ENCODE data around the gene TMEM245. TPM values are rescaled to one million over a fixed set of nuclear protein-coding genes. Genes with fewer than 3 reads are reported as not detected.

TMEM245 gene
- polyA plus RNA-seq, 1 experiment = 30.4 TPM

DNA sequence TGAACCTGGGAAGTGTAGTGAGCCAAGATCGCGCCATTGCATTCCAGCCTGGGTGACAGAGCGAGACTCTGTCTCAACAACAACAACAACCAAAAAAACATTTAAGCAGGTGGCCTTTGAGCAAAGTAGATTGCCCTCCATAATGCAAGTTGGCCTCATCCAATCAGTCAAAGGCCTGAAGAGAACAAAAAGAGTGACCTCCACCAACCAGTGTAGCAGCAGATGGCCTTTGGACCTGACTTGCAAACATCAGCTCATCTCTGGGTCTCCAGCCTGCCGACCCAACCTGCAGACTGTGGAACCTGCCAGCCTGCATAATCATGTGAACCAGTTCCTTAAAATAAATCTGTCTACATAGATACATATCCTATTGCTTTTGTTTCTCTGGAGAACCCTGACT lies 39.8 kb upstream of the TMEM245 start:
- ChIA-PET POLR2A (no interaction called here), CTCF (interaction anchor here (2.6 kb wide), 1 partner anchor 24 kb away, joined by 9 read pairs; no protein-coding TSS in a partner anchor)
- Histone ChIP-seq H3K27me3 (ENCODE audit: control insufficient read depth, insufficient read depth, low read length) (peaks cover 2% of the 10 kb centered on the region), H3K4me3 (ENCODE audit: low read depth, low read length) (no peak overlapping the region), H3K36me3 (ENCODE audit: control insufficient read depth, insufficient read depth, low read length) (no peaks in the 10 kb centered on the region)
- TF ChIP-seq, protein P1, sequence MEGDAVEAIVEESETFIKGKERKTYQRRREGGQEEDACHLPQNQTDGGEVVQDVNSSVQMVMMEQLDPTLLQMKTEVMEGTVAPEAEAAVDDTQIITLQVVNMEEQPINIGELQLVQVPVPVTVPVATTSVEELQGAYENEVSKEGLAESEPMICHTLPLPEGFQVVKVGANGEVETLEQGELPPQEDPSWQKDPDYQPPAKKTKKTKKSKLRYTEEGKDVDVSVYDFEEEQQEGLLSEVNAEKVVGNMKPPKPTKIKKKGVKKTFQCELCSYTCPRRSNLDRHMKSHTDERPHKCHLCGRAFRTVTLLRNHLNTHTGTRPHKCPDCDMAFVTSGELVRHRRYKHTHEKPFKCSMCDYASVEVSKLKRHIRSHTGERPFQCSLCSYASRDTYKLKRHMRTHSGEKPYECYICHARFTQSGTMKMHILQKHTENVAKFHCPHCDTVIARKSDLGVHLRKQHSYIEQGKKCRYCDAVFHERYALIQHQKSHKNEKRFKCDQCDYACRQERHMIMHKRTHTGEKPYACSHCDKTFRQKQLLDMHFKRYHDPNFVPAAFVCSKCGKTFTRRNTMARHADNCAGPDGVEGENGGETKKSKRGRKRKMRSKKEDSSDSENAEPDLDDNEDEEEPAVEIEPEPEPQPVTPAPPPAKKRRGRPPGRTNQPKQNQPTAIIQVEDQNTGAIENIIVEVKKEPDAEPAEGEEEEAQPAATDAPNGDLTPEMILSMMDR (IDR thresholded peaks at IDR 0.05; ENCODE audit: insufficient read depth, low read depth, low read length) = no peak
- DNase-seq (ENCODE audit: low read depth) = no peak

DNA sequence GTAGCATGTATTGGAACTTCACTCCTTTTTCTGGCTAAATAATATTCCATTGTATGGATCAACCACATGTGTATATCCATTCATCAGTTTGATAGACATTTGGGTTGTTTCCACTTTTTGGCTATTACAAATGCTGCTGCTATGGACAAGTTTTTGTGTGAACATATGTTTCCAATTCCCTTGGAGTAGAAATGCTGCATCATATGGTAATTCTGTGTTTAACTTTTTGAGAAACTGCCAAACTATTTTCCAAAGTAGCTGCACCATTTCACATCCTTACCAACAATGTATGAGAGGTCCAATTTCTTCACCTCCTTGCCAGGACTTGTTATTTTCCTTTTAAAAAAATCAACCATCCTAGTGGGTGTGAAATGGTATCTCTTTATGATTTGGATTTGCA lies 38.9 kb upstream of the TMEM245 start:
- no peak for DNase-seq (ENCODE audit: low read depth)
- CTCF ChIA-PET = interaction anchor here (2.6 kb wide), 1 partner anchor 25 kb away, joined by 9 read pairs; no protein-coding TSS in a partner anchor
- Histone ChIP-seq H3K4me3 (ENCODE audit: low read depth, low read length) (no peak overlapping the region), H3K27me3 (ENCODE audit: control insufficient read depth, insufficient read depth, low read length) (peaks cover 2% of the 10 kb centered on the region; the same call in 1 of the 2 replicates), H3K36me3 (ENCODE audit: control insufficient read depth, insufficient read depth, low read length) (no peaks in the 10 kb centered on the region)
- POLR2A ChIA-PET = no interaction called here
- TF ChIP-seq, protein P1 (IDR thresholded peaks at IDR 0.05; ENCODE audit: insufficient read depth, low read depth, low read length) = no peak

DNA sequence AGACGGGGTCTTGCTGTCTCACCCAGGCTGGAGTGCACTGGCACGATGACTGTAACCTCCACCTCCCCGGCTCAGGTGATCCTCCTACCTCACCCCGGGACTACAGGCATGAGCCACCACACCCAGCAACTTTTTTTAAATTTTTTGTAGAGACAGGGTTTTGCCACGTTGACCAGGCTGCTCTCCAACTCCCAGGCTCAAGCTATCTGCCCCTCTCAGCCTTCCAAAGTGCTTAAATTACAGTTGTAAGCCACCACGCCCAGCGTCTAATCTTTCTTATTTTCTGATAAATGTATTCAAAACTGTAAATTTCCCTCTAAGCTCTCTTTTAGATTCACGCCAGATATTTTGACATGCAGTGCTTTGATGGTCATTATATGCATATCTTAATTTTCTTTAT lies 37.0 kb upstream of the TMEM245 start:
- TF ChIP-seq, protein P1 (IDR thresholded peaks at IDR 0.05; ENCODE audit: insufficient read depth, low read depth, low read length) = no peak
- CTCF ChIA-PET = no interaction called here
- POLR2A ChIA-PET = no interaction called here
- H3K4me3 ChIP-seq (ENCODE audit: low read depth, low read length) = no peak overlapping the region
- peaks cover 2% of the 10 kb centered on the region; the same call in 1 of the 2 replicates for H3K27me3 ChIP-seq (ENCODE audit: control insufficient read depth, insufficient read depth, low read length)
- no peak for DNase-seq (ENCODE audit: low read depth)
- no peaks in the 10 kb centered on the region for H3K36me3 ChIP-seq (ENCODE audit: control insufficient read depth, insufficient read depth, low read length)

DNA sequence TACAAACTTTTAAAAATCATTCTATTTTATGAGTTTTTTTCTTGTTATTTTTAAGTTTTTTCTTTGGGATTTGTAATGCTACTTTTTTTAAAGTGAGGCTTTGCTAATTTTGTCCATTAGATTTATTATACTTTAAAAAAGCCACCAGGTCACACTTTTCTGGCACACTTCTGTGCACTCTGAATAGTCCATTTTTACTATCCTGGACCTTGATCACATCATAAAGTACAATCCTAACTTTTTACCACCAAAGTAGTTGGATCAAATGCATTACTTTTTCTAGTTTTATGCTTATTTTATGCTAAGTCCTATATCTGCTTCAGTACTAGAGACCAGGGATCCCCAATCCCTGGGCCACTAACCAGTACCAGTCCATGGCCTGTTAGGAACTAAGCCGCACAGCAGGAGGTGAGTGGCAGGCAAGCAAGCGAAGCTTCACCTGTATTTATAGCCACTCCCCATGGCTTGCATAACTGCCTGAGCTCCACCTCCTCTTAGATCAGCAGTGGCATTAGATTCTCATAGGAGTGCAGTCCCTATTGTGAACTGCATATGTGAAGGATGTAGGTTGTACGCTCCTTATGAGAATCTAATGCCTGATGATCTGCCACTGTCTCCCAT lies 31.3 kb upstream of the TMEM245 start:
- ChIA-PET CTCF (no interaction called here), POLR2A (no interaction called here)
- TF ChIP-seq, protein P1 (IDR thresholded peaks at IDR 0.05; ENCODE audit: insufficient read depth, low read depth, low read length) = no peak
- H3K27me3 ChIP-seq (ENCODE audit: control insufficient read depth, insufficient read depth, low read length) = 0 out of 2 replicates have a peak, but pooled peaks cover 2% of the 10 kb centered on the region
- no peaks in the 10 kb centered on the region for H3K36me3 ChIP-seq (ENCODE audit: control insufficient read depth, insufficient read depth, low read length)
- no peak for DNase-seq (ENCODE audit: low read depth)
- no peak overlapping the region for H3K4me3 ChIP-seq (ENCODE audit: low read depth, low read length)

DNA sequence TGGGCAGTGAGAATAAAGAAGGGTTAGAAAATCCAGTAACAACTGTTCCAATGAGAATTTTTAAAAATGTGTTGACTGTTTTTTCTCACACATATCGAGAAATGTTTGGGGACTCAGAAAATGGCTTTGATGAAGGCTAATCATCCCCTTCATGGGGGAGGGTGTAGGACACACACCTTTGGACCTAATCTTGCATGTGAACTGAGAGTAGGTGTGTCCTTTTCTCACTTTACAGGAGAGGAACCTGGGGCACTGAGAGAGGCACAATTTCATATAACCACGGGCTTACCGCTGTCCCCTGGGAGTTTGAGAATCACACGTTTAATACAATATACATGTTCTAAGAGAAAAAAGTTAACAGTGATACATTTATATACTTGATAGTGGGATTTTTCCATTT lies 30.0 kb upstream of the TMEM245 start:
- ChIA-PET CTCF (no interaction called here), POLR2A (no interaction called here)
- TF ChIP-seq, protein P1 (IDR thresholded peaks at IDR 0.05; ENCODE audit: insufficient read depth, low read depth, low read length) = no peak
- H3K36me3 ChIP-seq (ENCODE audit: control insufficient read depth, insufficient read depth, low read length) = no peaks in the 10 kb centered on the region
- H3K4me3 ChIP-seq (ENCODE audit: low read depth, low read length) = no peak overlapping the region
- DNase-seq (ENCODE audit: low read depth) = no peak
- 0 out of 2 replicates have a peak, but pooled peaks cover 2% of the 10 kb centered on the region for H3K27me3 ChIP-seq (ENCODE audit: control insufficient read depth, insufficient read depth, low read length)
